Mesothelial cell of epicardium (in vitro differentiated cells): Measurements from ENCODE around the gene CALHM3. TPM values are rescaled to one million over a fixed set of nuclear protein-coding genes. Genes with fewer than 3 reads are reported as not detected.

Experiments
- DNase-seq, 2 experiments: peaks; one replicate each; pipeline ENCODE4 v3.0.0; 2021; ENCODE audit warnings: low spot score in 2 of 2; ENCODE audit not compliant: unreplicated experiment in 2 of 2
- H3K27ac Mint-ChIP-seq: 2 replicates; pipeline ENCODE4 v1.8.0; 2021; ENCODE audit warnings: mixed read lengths
- H3K27me3 Mint-ChIP-seq: 2 replicates; pipeline ENCODE4 v1.8.0; 2021; ENCODE audit warnings: low read depth, mixed read lengths
- H3K36me3 Mint-ChIP-seq: 2 replicates; pipeline ENCODE4 v1.8.0; 2021; ENCODE audit warnings: mixed read lengths
- H3K4me1 Mint-ChIP-seq: 2 replicates; pipeline ENCODE4 v1.8.0; 2021; ENCODE audit warnings: mixed read lengths
- H3K4me3 Mint-ChIP-seq: 2 replicates; pipeline ENCODE4 v1.8.0; 2021; ENCODE audit warnings: mild to moderate bottlenecking, moderate library complexity, mixed read lengths
- H3K9me3 Mint-ChIP-seq: 2 replicates; pipeline ENCODE4 v1.8.0; 2021; ENCODE audit warnings: mixed read lengths
- total RNA-seq: library from RNA; stranded (reverse); gene quantifications from 3 replicates; pipeline ENCODE4 v1.2.1, GENCODE V29; 2021
- TF ChIP-seq, protein P1 (sequence below): fragments of 200-600 bp; sonication (generic); IDR thresholded peaks from one replicate; pipeline ENCODE4 v1.5.0; 2021; ENCODE audit warnings: antibody characterized with exemption; ENCODE audit not compliant: unreplicated experiment

The CALHM3 gene
- total RNA-seq, 1 donor from 2014 or later = not detected

DNA sequence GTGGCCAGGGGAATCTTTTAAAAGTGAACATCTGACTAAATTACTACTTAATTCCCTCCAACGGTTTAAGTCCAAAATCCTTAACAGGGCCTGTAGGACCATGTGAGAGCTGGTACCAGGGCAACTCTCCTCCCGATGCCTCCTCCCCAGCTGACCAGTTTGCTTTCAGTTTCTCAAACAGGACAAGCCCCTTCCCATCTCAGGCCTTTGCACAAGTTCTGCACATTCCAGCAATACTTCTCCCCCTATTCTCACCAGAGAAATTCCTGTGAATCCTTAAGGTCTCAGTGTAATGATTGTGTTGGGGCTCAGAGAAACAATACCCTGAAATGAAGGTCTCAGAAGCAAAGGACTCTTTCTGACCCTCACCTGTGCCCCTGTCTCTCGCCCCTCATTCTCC, 12.3 kb downstream of the CALHM3 start:
- no peak overlapping the region for H3K4me3 Mint-ChIP-seq
- H3K36me3 Mint-ChIP-seq = no peaks in the 10 kb centered on the region
- TF ChIP-seq, protein P1, sequence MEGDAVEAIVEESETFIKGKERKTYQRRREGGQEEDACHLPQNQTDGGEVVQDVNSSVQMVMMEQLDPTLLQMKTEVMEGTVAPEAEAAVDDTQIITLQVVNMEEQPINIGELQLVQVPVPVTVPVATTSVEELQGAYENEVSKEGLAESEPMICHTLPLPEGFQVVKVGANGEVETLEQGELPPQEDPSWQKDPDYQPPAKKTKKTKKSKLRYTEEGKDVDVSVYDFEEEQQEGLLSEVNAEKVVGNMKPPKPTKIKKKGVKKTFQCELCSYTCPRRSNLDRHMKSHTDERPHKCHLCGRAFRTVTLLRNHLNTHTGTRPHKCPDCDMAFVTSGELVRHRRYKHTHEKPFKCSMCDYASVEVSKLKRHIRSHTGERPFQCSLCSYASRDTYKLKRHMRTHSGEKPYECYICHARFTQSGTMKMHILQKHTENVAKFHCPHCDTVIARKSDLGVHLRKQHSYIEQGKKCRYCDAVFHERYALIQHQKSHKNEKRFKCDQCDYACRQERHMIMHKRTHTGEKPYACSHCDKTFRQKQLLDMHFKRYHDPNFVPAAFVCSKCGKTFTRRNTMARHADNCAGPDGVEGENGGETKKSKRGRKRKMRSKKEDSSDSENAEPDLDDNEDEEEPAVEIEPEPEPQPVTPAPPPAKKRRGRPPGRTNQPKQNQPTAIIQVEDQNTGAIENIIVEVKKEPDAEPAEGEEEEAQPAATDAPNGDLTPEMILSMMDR = no peak
- H3K4me1 Mint-ChIP-seq = peaks cover 9% of the 10 kb centered on the region
- DNase-seq = no peak
- H3K27ac Mint-ChIP-seq = peak overlapping the region; percentile 68
- peaks cover 14% of the 10 kb centered on the region for H3K27me3 Mint-ChIP-seq
- H3K9me3 Mint-ChIP-seq = no peaks in the 10 kb centered on the region

DNA sequence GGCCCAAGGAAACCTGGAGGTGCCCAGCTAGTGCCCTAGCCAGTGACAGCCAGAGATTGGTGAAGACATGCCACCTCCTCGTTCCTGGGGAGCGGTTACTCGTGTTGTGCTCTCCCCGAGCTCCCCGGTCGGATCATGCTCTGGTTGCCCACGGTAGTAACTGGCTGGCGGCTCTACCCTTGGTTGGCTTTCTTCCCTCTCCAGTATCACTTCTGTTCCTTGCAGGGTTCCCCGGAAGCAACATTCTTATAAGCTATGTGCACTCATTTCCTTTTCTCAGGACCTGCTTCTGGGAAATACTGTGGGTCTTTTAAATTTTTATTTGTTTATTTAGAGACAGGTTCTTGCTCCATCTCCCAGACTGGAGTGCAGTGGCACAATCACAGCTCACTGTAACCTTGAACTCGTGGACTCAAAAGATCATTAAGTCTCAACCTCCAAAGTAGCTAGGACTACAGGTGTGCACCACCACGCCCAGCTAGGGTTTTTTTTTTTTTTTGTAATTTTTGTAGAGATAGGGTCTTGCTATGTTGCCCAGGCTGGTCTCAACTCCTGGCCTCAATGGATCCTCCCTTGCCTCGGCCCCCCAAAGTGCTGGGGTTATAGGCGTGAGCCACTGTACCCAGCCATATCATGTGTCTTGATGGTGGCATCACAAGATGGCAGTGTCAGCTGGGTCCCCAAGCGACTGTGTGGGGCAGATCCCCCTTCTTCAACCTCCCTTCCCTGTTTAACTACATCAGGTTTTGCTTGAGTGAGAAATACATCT, 13.4 kb downstream of the CALHM3 start:
- no peak overlapping the region for H3K27ac Mint-ChIP-seq
- no peak overlapping the region for H3K4me3 Mint-ChIP-seq
- TF ChIP-seq, protein P1 = no peak
- H3K9me3 Mint-ChIP-seq = no peaks in the 10 kb centered on the region
- peaks cover 11% of the 10 kb centered on the region for H3K27me3 Mint-ChIP-seq
- H3K36me3 Mint-ChIP-seq = no peaks in the 10 kb centered on the region
- DNase-seq = no peak
- H3K4me1 Mint-ChIP-seq = peaks cover 9% of the 10 kb centered on the region

DNA sequence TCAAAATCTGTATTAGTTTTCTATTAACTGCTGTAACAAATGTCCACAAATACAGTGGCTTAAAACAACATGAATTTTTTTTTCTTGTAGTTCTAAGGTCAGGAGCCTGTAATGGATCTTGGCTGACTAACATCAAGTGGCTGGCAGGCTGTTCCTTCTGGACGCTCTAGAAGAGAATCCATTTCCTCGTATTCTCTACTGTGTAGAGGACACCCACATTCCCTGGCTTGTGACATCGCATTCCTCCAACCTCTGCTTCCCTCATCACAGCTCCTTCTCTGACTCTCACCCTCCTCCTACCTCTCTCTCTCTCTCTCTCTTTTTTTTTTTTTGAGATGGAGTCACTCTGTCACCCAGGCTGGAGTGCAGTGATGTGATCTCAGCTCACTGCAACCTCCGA, 15.5 kb downstream of the CALHM3 start:
- H3K27ac Mint-ChIP-seq = no peak overlapping the region
- no peak overlapping the region for H3K4me3 Mint-ChIP-seq
- H3K36me3 Mint-ChIP-seq = no peaks in the 10 kb centered on the region
- TF ChIP-seq, protein P1 = no peak
- no peaks in the 10 kb centered on the region for H3K27me3 Mint-ChIP-seq
- H3K4me1 Mint-ChIP-seq = peaks cover 11% of the 10 kb centered on the region
- no peak for DNase-seq
- no peaks in the 10 kb centered on the region for H3K9me3 Mint-ChIP-seq

DNA sequence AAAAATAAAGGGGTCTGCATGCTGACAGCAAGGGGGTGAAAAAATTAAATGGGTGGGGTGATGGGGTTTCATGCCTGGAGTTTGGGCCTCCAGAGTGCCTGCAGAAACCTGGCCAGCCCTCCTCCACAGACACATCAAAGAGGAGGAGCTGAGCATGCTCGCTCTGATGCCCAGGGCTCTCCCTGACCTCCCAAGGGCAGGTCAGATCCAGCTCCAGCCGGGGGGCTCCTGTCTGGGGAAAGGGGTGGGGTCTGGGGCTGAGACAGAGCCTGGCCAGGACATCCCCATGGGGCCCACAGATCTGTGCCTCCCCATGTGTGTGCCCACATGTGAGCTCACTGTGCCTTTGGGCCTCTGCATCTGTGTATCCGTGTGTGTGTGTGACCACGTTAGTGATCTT, 19.4 kb downstream of the CALHM3 start:
- no peak for DNase-seq
- no peaks in the 10 kb centered on the region for H3K27me3 Mint-ChIP-seq
- no peaks in the 10 kb centered on the region for H3K36me3 Mint-ChIP-seq
- peaks cover 2% of the 10 kb centered on the region for H3K4me1 Mint-ChIP-seq
- H3K27ac Mint-ChIP-seq = no peak overlapping the region
- no peak overlapping the region for H3K4me3 Mint-ChIP-seq
- TF ChIP-seq, protein P1 = no peak
- H3K9me3 Mint-ChIP-seq = no peaks in the 10 kb centered on the region

DNA sequence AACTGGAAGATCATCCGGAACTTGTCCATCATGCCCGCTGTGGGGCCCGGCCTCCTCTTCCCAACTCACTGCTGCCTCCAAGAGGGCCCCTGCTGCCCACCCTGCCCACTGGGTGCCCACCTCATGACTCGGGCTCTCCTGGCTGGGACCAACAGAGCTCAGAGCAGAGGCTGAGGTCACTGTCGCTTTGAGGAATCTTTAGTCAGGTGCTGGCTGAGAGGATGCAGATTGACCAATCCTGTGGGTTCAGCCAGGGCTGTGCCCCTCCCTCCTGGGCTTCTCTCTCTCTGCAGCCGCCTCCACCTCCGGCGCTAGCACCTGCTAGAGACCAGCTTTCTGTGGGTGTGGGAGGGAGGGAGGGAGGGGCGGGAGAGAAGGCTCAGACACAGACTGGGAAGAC, 20.3 kb downstream of the CALHM3 start, which contains the start of gene CALHM1:
TSS of gene CALHM1 (minus strand) at position 181 of the 400 bp plus-strand sequence. CDS start at position 32, 149 bp downstream.
- no peaks in the 10 kb centered on the region for H3K36me3 Mint-ChIP-seq
- H3K27me3 Mint-ChIP-seq = no peaks in the 10 kb centered on the region
- TF ChIP-seq, protein P1 = no peak
- H3K27ac Mint-ChIP-seq = no peak within 1 kb of the TSS
- peaks cover 2% of the 10 kb centered on the region for H3K4me1 Mint-ChIP-seq
- no peaks in the 10 kb centered on the region for H3K9me3 Mint-ChIP-seq
- DNase-seq = no peak
- H3K4me3 Mint-ChIP-seq = no peak within 1 kb of the TSS
